Measurements from ENCODE around the gene GATAD2B.

GRCh38 chr1:153942766-153943549 lies 20.2 kb upstream of the GATAD2B start:
- no peak for TF ChIP-seq EP300 (IDR thresholded peaks at IDR 0.05)
- TF ChIP-seq CTCF (IDR thresholded peaks at IDR 0.05): no peak
